AG04450 (cell line): ENCODE data around the gene CDC42BPB. TPM values are rescaled to one million over a fixed set of nuclear protein-coding genes. Genes with fewer than 3 reads are reported as not detected.

Experiments
- CTCF ChIA-PET: fragments of 300-600, 350-600 bp; formaldehyde crosslinking; extraction: SDS; loops from one replicate; lab custom pipeline; 2022; ENCODE audit warnings: antibody characterized with exemption, inconsistent platforms; lab: Charles Lee
- POLR2A ChIA-PET: fragments of 350-600 bp; formaldehyde crosslinking; extraction: SDS; loops from one replicate; lab custom pipeline; 2021; ENCODE audit warnings: antibody characterized with exemption, inconsistent platforms; lab: Yijun Ruan, JAX
- DNase-seq: peaks from one replicate; pipeline ENCODE4 v3.0.0-alpha.2; 2011; ENCODE audit warnings: low read depth, low spot score
- H3K27ac ChIP-seq: one replicate; pipeline ENCODE4 v1.5.1; 2012; ENCODE audit warnings: low read depth, low read length, control low read depth
- H3K27me3 ChIP-seq: one replicate; pipeline ENCODE4 v1.6.0; 2012; ENCODE audit warnings: low read length; ENCODE audit not compliant: control insufficient read depth, insufficient read depth
- H3K4me3 ChIP-seq: 2 replicates; pipeline ENCODE4 v1.5.1; 2011; ENCODE audit warnings: mild to moderate bottlenecking, low read depth, low read length, control low read depth
- H3K9me3 ChIP-seq: 2 replicates; pipeline ENCODE4 v1.5.1; 2012; ENCODE audit warnings: low read length; ENCODE audit not compliant: control insufficient read depth, insufficient read depth
- polyA plus RNA-seq: library from polyadenylated mRNA; depleted of rRNA; stranded (reverse); fragments of >200 nt; gene quantifications from 2 replicates; pipeline ENCODE4 v1.2.3, GENCODE V29; 2011
- TF ChIP-seq, protein P1 (sequence below): IDR thresholded peaks from 2 replicates; pipeline ENCODE4 v1.5.1; 2011; ENCODE audit warnings: low read depth, low read length, control low read depth, inconsistent platforms

CDC42BPB gene
- polyA plus RNA-seq, 1 experiment = 57.0 TPM

- ChIA-PET POLR2A (no interaction called here), CTCF (no interaction called here)
- TF ChIP-seq, protein P1, sequence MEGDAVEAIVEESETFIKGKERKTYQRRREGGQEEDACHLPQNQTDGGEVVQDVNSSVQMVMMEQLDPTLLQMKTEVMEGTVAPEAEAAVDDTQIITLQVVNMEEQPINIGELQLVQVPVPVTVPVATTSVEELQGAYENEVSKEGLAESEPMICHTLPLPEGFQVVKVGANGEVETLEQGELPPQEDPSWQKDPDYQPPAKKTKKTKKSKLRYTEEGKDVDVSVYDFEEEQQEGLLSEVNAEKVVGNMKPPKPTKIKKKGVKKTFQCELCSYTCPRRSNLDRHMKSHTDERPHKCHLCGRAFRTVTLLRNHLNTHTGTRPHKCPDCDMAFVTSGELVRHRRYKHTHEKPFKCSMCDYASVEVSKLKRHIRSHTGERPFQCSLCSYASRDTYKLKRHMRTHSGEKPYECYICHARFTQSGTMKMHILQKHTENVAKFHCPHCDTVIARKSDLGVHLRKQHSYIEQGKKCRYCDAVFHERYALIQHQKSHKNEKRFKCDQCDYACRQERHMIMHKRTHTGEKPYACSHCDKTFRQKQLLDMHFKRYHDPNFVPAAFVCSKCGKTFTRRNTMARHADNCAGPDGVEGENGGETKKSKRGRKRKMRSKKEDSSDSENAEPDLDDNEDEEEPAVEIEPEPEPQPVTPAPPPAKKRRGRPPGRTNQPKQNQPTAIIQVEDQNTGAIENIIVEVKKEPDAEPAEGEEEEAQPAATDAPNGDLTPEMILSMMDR = no peak
- no peak for DNase-seq
- Histone ChIP-seq H3K4me3 (no peak overlapping the region), H3K27ac (no peak overlapping the region), H3K9me3 (peaks cover 3% of the 10 kb centered on the region; the same call in 1 of the 2 replicates), H3K27me3 (no peaks in the 10 kb centered on the region)
Measured at GRCh38 chr14:102907980-102908730, 149.2 kb downstream of the CDC42BPB start.

- no peak for DNase-seq
- ChIA-PET CTCF (no interaction called here), POLR2A (no interaction called here)
- Histone ChIP-seq H3K4me3 (no peak overlapping the region), H3K27me3 (no peaks in the 10 kb centered on the region), H3K9me3 (peaks cover 3% of the 10 kb centered on the region; the same call in 1 of the 2 replicates), H3K27ac (no peak overlapping the region)
- TF ChIP-seq, protein P1 = no peak
Measured at GRCh38 chr14:102907303-102907844, 150.0 kb downstream of the CDC42BPB start.

- TF ChIP-seq, protein P1 = no peak
- Histone ChIP-seq H3K9me3 (peaks cover 3% of the 10 kb centered on the region; the same call in 1 of the 2 replicates), H3K4me3 (no peak overlapping the region), H3K27me3 (no peaks in the 10 kb centered on the region), H3K27ac (no peak overlapping the region)
- POLR2A ChIA-PET = no interaction called here
- CTCF ChIA-PET = no interaction called here
- no peak for DNase-seq
Measured at GRCh38 chr14:102906616-102907302, 150.6 kb downstream of the CDC42BPB start.

- CTCF ChIA-PET = no interaction called here
- Histone ChIP-seq H3K27ac (no peak overlapping the region), H3K4me3 (no peak overlapping the region), H3K27me3 (no peaks in the 10 kb centered on the region), H3K9me3 (peaks cover 3% of the 10 kb centered on the region; the same call in 1 of the 2 replicates)
- POLR2A ChIA-PET = no interaction called here
- TF ChIP-seq, protein P1 = no peak
- DNase-seq = no peak
Measured at GRCh38 chr14:102905116-102906108, 151.9 kb downstream of the CDC42BPB start.
